HG02763 (cell line): Measurements from ENCODE around the gene CRLF1.

Source experiments
- ATAC-seq: cut with Tn5 transposase; IDR thresholded peaks from one replicate; pipeline ENCODE4 v1.9.1; 2021; ENCODE audit warnings: mild to moderate bottlenecking, moderate library complexity; ENCODE audit not compliant: unreplicated experiment

Gene CRLF1

GRCh38 chr19:18636969-18637629, 30.5 kb upstream of the CRLF1 start, which contains the start of gene KLHL26:
Gene KLHL26, plus strand, starts transcription at chr19:18637028. Its CDS starts 27 bp downstream, at chr19:18637055.
- no peak for ATAC-seq

- ATAC-seq: peak; percentile 84
Measured at GRCh38 chr19:18636183-18636968, 29.8 kb upstream of the CRLF1 start.

- no peak for ATAC-seq
Measured at GRCh38 chr19:18635831-18636182, 29.2 kb upstream of the CRLF1 start.

- no peak for ATAC-seq
Measured at GRCh38 chr19:18634612-18635297, 28.2 kb upstream of the CRLF1 start.

GRCh38 chr19:18633321-18633720, 26.7 kb upstream of the CRLF1 start:
- no peak for ATAC-seq

- ATAC-seq: no peak
Measured at GRCh38 chr19:18629166-18630088, 22.8 kb upstream of the CRLF1 start.

GRCh38 chr19:18626906-18627305, 20.3 kb upstream of the CRLF1 start:
- no peak for ATAC-seq

GRCh38 chr19:18620902-18621301, 14.3 kb upstream of the CRLF1 start:
- ATAC-seq: no peak

DNA sequence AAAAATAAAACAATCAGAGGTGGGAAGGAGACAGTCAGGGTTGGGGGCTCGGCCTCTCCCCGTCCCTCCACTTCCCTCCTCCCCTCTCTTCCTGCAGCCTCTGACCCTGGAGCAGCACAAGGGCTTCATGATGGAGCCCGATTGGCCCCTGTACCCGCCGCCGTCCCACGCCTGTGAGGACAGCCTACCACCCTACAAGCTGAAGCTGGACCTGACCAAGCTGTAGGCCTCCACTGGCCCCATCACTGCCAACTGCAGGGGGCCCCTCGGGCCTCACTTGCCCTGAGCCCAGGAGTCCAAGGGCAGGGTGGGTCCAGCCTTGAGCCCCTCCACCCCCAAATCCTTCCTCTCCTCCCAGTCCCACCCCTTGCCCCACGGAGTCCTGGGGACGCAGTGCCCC, 13.7 kb upstream of the CRLF1 start:
- no peak for ATAC-seq

- no peak for ATAC-seq
Measured at GRCh38 chr19:18618236-18618635, 11.6 kb upstream of the CRLF1 start.

DNA sequence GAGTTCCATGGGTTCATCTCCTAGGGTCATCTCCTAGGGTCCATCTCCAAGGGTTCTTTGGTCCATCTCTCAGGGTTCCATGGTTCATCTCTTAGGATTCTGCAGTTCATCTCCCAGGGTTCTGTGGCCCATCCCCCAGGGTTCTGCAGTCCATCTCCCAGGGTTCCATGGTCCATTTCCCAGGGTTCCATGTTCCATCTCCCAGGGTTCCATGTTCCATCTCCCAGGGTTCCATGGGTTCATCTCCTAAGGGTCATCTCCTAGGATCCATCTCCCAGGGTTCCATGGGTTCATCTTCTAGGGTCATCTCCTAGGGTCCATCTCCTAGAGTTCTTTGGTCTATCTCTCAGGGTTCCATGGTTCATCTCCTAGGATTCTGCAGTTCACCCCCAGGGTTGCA, 11.0 kb upstream of the CRLF1 start:
- ATAC-seq: no peak

DNA sequence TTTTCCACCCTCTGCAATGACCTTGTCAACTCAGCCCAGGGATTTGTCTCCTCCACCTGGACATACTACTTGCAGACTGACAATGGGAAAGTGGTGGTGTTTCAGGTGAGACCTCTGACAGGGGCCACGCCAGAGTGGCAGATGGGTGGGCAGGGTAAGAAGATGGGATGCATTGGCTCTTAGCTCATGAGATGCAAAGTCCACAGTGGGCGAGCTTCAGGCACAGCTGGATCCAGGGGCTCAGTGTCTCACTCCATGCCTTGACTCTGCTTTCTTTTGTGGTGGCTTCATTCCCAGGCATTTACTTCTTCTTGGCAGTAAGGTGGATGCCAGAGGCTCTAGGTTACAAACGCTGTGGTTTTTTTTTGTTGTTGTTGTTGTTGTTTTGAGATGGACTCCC, 9.4 kb upstream of the CRLF1 start:
- ATAC-seq: no peak

DNA sequence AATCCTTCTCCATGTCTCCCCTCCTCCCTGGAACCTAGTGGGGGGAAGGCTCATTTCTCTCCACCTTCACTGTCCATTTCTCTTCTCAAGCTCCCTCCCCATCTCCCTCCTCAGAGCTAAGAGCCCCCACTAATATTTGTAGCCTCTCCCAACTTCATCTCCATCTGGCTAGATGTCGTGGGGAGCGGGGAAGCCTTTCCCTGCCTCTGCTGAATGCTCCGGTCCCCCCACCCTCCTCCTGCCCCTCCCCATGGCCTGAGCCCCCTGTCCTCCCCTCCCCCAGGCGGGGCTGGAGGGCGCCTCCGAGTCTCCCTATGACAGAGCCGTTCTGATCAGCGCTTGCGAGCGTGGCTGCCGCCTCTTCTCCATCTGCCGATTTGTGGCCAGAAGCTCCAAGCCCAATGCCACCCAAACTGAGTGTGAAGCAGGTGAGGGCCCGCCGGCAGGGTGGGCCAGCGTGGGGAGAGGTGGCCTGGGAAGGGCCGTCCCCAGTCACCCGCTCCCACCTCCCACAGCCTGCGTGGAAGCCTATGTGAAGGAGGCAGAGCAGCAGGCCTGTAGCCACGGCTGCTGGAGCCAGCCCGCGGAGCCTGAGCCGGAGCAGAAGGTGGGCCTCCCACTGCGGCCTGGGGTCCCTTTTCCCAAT, 7.1 kb upstream of the CRLF1 start:
- ATAC-seq: no peak

DNA sequence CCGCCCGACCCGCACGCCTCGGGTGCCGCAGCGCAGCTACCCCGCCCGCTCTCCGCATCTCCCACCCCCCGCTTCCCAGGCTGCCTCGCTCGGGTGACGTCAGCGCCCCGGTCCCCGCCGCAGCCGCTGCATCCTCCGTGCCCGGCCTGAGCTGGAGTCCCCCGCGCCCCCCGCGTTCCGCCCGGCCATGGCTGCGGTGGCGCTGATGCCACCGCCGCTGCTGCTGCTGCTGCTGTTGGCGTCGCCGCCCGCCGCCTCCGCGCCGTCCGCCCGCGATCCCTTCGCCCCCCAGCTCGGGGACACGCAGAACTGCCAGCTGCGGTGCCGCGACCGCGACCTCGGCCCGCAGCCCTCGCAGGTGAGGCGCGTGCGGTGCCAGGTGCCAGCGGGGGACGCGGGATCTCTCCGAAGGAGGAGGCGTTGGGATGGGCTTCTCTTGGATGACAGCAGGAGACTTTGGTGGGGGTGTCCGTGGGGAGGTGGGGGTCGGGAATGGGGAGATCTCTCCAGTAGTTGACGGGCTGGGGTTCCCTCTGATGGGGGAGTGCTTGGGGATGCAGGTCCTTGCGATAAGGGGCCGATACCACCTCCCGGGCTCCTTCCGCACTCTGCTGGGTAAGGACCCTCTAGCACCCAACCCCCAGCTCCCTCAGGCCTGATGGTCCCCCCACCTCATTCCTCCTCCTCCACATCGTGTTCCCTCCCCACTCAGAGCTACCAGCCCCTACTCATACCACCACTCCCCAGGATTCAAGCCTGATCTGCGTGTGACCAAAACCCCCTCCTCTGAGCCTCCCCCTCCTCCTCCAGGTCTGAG, 6.4 kb upstream of the CRLF1 start, which contains the start of gene TMEM59L:
TSS of gene TMEM59L (plus strand) at position 99 of the 817 bp plus-strand sequence. CDS start at position 188, 89 bp downstream.
- no peak for ATAC-seq

- no peak for ATAC-seq
Measured at GRCh38 chr19:18612051-18612771, 5.6 kb upstream of the CRLF1 start.

DNA sequence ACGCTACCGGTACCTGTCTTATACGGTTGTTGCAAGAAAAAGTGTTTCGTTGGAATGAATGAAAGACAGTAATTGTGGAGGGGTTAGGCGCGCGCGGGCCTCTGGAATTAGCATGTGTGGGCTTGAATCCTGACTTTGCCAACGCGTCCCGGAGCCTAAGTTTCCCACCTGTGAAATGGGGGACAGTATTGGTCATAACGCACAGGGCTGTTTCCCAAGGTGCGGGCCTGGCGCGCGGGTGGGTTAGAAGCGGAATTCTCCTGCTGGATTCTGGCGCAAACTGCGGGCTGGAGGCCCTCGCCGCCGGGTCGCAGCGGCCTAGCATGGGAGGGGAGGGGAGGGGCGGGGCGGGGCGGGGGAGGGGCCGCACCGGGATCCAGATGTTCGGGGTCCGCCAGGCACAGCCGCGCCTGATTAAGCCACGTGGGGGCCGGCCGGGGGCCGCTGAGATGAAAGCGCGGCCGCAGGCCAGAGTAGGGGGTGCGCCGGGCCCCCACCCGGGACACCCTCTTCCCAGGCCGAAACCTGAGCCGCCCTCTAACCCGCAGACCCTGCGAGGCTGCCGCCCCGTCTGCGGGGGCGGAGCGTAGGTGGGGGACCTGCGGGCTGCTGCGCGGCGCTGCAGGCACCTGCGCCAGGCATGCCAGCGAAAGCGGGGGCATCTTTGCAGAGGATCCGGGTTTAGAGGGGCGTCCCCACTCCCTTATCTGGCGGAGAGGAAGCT, 4.9 kb upstream of the CRLF1 start:
- ATAC-seq: no peak

DNA sequence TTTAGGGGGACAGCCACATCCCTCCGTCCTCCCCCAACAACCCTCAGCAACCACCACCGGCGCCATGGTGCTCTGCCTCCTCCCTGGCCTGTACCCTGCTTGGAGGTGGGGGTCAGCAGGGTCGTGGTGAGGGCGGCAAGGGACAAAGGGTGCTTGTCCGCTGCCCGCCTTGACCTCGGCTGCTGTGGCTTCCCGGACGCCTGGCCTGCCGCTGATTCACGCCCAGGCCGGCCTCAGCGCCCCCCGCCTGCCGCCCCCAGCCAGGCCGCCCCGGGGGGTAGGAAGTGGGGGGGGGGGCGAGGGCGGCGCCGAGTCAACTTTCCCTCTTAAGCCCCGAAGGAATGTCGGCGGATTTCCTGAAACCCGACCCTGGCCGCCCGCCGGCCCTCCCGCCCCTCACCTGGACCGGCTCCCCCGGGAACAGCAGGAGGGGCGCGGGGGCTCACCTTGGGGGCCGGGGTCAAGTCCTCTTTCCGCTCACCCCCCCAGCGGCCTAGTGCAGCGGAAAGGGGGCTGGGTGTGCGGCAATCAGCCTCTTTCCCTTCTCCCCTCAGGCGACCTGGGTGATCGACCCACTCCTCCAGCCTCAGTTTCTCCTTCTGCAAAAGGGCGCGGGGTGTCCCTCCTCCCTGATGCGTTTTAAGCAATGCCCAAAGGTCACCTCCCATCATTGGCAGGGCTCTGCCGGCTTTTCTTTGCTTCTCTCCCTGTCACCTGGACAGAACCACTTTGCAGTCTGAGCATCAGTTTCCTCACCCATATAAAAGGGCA, 4.1 kb upstream of the CRLF1 start:
- no peak for ATAC-seq

- ATAC-seq: no peak
Measured at GRCh38 chr19:18610245-18610555, 3.6 kb upstream of the CRLF1 start.
